ENCODE results near the gene SLC9A8. TPM values are rescaled to one million over a fixed set of nuclear protein-coding genes. Genes with fewer than 3 reads are reported as not detected.
A peak's percentile ranks its signal among the peaks of the same experiment; 100 is the strongest.

SLC9A8 gene
- total and polyA plus RNA-seq, 9 of the 15 experiments (the other 6 are each of a cell fraction or from before 2014, with no cell fraction given): 0.56 to 9.7 (median 5.0) TPM

GRCh38 chr20:49812507-49813304 lies at the start of gene SLC9A8 (continued):
- peak; percentile 42; the same call in 1 of the 2 replicates for TF ChIP-seq ETS1 (conservative IDR thresholded peaks at IDR 0.05; ENCODE audit: control insufficient read depth, low read depth, low read length)
- no peak for TF ChIP-seq ZNF311 (CRISPR knock-in tag; IDR thresholded peaks at IDR 0.05)
- no peak for TF ChIP-seq KAT7 (CRISPR knock-in tag; IDR thresholded peaks at IDR 0.05; ENCODE audit: borderline replicate concordance)
- no peak for TF ChIP-seq AFF4 (CRISPR knock-in tag; IDR thresholded peaks at IDR 0.05)
- TF ChIP-seq POU5F1 (IDR thresholded peaks at IDR 0.05; ENCODE audit: borderline replicate concordance, low read depth, low read length, partially characterized antibody): no peak
- peak; percentile 84 for TF ChIP-seq KDM5B (IDR thresholded peaks at IDR 0.05; ENCODE audit: insufficient replicate concordance, low read depth, low read length)
- no peak for TF ChIP-seq ZNF274 (IDR thresholded peaks at IDR 0.05; ENCODE audit: borderline replicate concordance, low read depth, low read length)
- no peak for TF ChIP-seq RBM34 (IDR thresholded peaks at IDR 0.05; ENCODE audit: borderline replicate concordance, insufficient read depth, low read length)
- TF ChIP-seq, protein P1, sequence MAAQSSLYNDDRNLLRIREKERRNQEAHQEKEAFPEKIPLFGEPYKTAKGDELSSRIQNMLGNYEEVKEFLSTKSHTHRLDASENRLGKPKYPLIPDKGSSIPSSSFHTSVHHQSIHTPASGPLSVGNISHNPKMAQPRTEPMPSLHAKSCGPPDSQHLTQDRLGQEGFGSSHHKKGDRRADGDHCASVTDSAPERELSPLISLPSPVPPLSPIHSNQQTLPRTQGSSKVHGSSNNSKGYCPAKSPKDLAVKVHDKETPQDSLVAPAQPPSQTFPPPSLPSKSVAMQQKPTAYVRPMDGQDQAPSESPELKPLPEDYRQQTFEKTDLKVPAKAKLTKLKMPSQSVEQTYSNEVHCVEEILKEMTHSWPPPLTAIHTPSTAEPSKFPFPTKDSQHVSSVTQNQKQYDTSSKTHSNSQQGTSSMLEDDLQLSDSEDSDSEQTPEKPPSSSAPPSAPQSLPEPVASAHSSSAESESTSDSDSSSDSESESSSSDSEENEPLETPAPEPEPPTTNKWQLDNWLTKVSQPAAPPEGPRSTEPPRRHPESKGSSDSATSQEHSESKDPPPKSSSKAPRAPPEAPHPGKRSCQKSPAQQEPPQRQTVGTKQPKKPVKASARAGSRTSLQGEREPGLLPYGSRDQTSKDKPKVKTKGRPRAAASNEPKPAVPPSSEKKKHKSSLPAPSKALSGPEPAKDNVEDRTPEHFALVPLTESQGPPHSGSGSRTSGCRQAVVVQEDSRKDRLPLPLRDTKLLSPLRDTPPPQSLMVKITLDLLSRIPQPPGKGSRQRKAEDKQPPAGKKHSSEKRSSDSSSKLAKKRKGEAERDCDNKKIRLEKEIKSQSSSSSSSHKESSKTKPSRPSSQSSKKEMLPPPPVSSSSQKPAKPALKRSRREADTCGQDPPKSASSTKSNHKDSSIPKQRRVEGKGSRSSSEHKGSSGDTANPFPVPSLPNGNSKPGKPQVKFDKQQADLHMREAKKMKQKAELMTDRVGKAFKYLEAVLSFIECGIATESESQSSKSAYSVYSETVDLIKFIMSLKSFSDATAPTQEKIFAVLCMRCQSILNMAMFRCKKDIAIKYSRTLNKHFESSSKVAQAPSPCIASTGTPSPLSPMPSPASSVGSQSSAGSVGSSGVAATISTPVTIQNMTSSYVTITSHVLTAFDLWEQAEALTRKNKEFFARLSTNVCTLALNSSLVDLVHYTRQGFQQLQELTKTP (IDR thresholded peaks at IDR 0.05; ENCODE audit: low read depth in 1 of 2, partially characterized antibody in 2 of 2): no peak
- no peak for TF ChIP-seq ILF3 (IDR thresholded peaks at IDR 0.05; ENCODE audit: borderline replicate concordance)
- no peak for TF ChIP-seq ZNF778 (CRISPR knock-in tag; IDR thresholded peaks at IDR 0.05)
- TF ChIP-seq MBD1 (CRISPR knock-in tag; IDR thresholded peaks at IDR 0.05): no peak
- no peak for TF ChIP-seq ZNF668 (CRISPR knock-in tag; IDR thresholded peaks at IDR 0.05)
- peak; percentile 69 for TF ChIP-seq TBP (optimal IDR thresholded peaks at IDR 0.05; ENCODE audit: low read depth, low read length)
- no peak for TF ChIP-seq ZNF263 (CRISPR knock-in tag; IDR thresholded peaks at IDR 0.05; ENCODE audit: borderline replicate concordance)

Data from K562 (cell line).